Stimulated activated memory B cell treated with anti-CD40 and anti-IgM and Interleukin-4, amounts not matched to agents 10 μg/mL and 1 μg/mL and 100 μg/mL, for 72 hours (primary cell): ENCODE measurements around the gene AKNAD1.
"Not testable (repeated sequence)": the region's sequence is repeated elsewhere in the genome, so short reads cannot be mapped to it uniquely, and the experiment has no call there.

Experiments
- ATAC-seq: fragments of 150-1000 bp; cut with Tn5 transposase; 2 replicates; pipeline ENCODE4 v1.10.0; 2021
- H3K27ac Mint-ChIP-seq: one replicate; pipeline ENCODE4 v1.8.0; 2022; ENCODE audit warnings: mild to moderate bottlenecking, mixed read lengths
- H3K27me3 Mint-ChIP-seq: one replicate; pipeline ENCODE4 v1.8.0; 2022; ENCODE audit warnings: mixed read lengths
- H3K36me3 Mint-ChIP-seq: one replicate; pipeline ENCODE4 v1.8.0; 2022; ENCODE audit warnings: mixed read lengths
- H3K4me1 Mint-ChIP-seq: one replicate; pipeline ENCODE4 v1.8.0; 2022; ENCODE audit warnings: mixed read lengths
- H3K4me3 Mint-ChIP-seq: one replicate; pipeline ENCODE4 v1.8.0; 2022; ENCODE audit warnings: mild to moderate bottlenecking, moderate library complexity, mixed read lengths
- H3K9me3 Mint-ChIP-seq: one replicate; pipeline ENCODE4 v1.8.0; 2022; ENCODE audit warnings: mixed read lengths

AKNAD1 gene

GRCh38 chr1:108856994-108857393 is at the start of gene AKNAD1:
AKNAD1 (minus strand) TSS chr1:108857094; CDS start chr1:108852664, 4,430 bp downstream.
- Mint-ChIP-seq H3K27me3 (peaks cover 31% of the 10 kb centered on the region), H3K9me3 (no peaks in the 10 kb centered on the region), H3K36me3 (no peaks in the 10 kb centered on the region), H3K4me1 (peaks cover 7% of the 10 kb centered on the region), H3K27ac (no peak within 1 kb of the TSS), H3K4me3 (no peak within 1 kb of the TSS)
- ATAC-seq, result no peak

GRCh38 chr1:108901106-108901505 is 44.2 kb upstream of the AKNAD1 start:
- Mint-ChIP-seq H3K9me3 (no peaks in the 10 kb centered on the region), H3K27ac (no peak overlapping the region), H3K36me3 (no peaks in the 10 kb centered on the region), H3K4me1 (no peaks in the 10 kb centered on the region), H3K4me3 (no peak overlapping the region), H3K27me3 (no peaks in the 10 kb centered on the region)
- no peak for ATAC-seq

GRCh38 chr1:108897865-108898720 is 41.2 kb upstream of the AKNAD1 start:
- no peak for ATAC-seq
- H3K27ac Mint-ChIP-seq, result no peak overlapping the region

GRCh38 chr1:108896146-108897145 is 39.6 kb upstream of the AKNAD1 start:
- Mint-ChIP-seq H3K9me3 (no peaks in the 10 kb centered on the region), H3K27me3 (no peaks in the 10 kb centered on the region), H3K4me1 (no peaks in the 10 kb centered on the region), H3K27ac (no peak overlapping the region), H3K4me3 (no peak overlapping the region), H3K36me3 (no peaks in the 10 kb centered on the region)
- no peak for ATAC-seq

More at GRCh38 chr1:108897865-108898720, 41.2 kb upstream of the AKNAD1 start:
- Mint-ChIP-seq H3K4me3 (no peak overlapping the region), H3K4me1 (no peaks in the 10 kb centered on the region), H3K36me3 (no peaks in the 10 kb centered on the region), H3K9me3 (no peaks in the 10 kb centered on the region), H3K27me3 (no peaks in the 10 kb centered on the region)

- H3K27me3 Mint-ChIP-seq, result no peaks in the 10 kb centered on the region
- no peak overlapping the region for H3K4me3 Mint-ChIP-seq
- H3K4me1 Mint-ChIP-seq, result no peaks in the 10 kb centered on the region
- ATAC-seq, result no peak
- no peaks in the 10 kb centered on the region for H3K9me3 Mint-ChIP-seq
- H3K36me3 Mint-ChIP-seq, result no peaks in the 10 kb centered on the region
- no peak overlapping the region for H3K27ac Mint-ChIP-seq
Measured at GRCh38 chr1:108893141-108893530, 36.2 kb upstream of the AKNAD1 start.

- no peaks in the 10 kb centered on the region for H3K36me3 Mint-ChIP-seq
- H3K4me3 Mint-ChIP-seq, result no peak overlapping the region
- no peak for ATAC-seq
- no peaks in the 10 kb centered on the region for H3K9me3 Mint-ChIP-seq
- H3K27ac Mint-ChIP-seq, result no peak overlapping the region
- H3K27me3 Mint-ChIP-seq, result no peaks in the 10 kb centered on the region
- H3K4me1 Mint-ChIP-seq, result no peaks in the 10 kb centered on the region
Measured at GRCh38 chr1:108892356-108893140, 35.7 kb upstream of the AKNAD1 start.

- no peak for ATAC-seq
- H3K27me3 Mint-ChIP-seq, result no peaks in the 10 kb centered on the region
- H3K27ac Mint-ChIP-seq, result no peak overlapping the region
- H3K36me3 Mint-ChIP-seq, result no peaks in the 10 kb centered on the region
- H3K9me3 Mint-ChIP-seq, result no peaks in the 10 kb centered on the region
- no peak overlapping the region for H3K4me3 Mint-ChIP-seq
- H3K4me1 Mint-ChIP-seq, result no peaks in the 10 kb centered on the region
Measured at GRCh38 chr1:108889706-108890384, 33.0 kb upstream of the AKNAD1 start.

GRCh38 chr1:108889006-108889645 is 32.2 kb upstream of the AKNAD1 start:
- not testable (repeated sequence) for H3K4me3 Mint-ChIP-seq, H3K27me3 Mint-ChIP-seq, H3K36me3 Mint-ChIP-seq, ATAC-seq, H3K9me3 Mint-ChIP-seq, H3K27ac Mint-ChIP-seq, H3K4me1 Mint-ChIP-seq

GRCh38 chr1:108886292-108886691 is 29.4 kb upstream of the AKNAD1 start:
- Mint-ChIP-seq H3K27ac (no peak overlapping the region), H3K36me3 (no peaks in the 10 kb centered on the region), H3K4me1 (no peaks in the 10 kb centered on the region), H3K9me3 (no peaks in the 10 kb centered on the region), H3K4me3 (no peak overlapping the region), H3K27me3 (no peaks in the 10 kb centered on the region)
- ATAC-seq, result no peak

- no peak for ATAC-seq
- Mint-ChIP-seq H3K9me3 (no peaks in the 10 kb centered on the region), H3K27me3 (no peaks in the 10 kb centered on the region), H3K27ac (no peak overlapping the region), H3K36me3 (no peaks in the 10 kb centered on the region), H3K4me1 (no peaks in the 10 kb centered on the region), H3K4me3 (no peak overlapping the region)
Measured at GRCh38 chr1:108884968-108885367, 28.1 kb upstream of the AKNAD1 start.

GRCh38 chr1:108882837-108883236 is 25.9 kb upstream of the AKNAD1 start:
- no peak overlapping the region for H3K27ac Mint-ChIP-seq
- no peak for ATAC-seq
- H3K4me3 Mint-ChIP-seq, result no peak overlapping the region
- no peaks in the 10 kb centered on the region for H3K36me3 Mint-ChIP-seq
- H3K9me3 Mint-ChIP-seq, result no peaks in the 10 kb centered on the region
- H3K4me1 Mint-ChIP-seq, result peaks cover 4% of the 10 kb centered on the region
- H3K27me3 Mint-ChIP-seq, result no peaks in the 10 kb centered on the region

- Mint-ChIP-seq H3K4me3 (no peak overlapping the region), H3K27me3 (no peaks in the 10 kb centered on the region), H3K27ac (no peak overlapping the region), H3K36me3 (no peaks in the 10 kb centered on the region), H3K4me1 (peaks cover 11% of the 10 kb centered on the region), H3K9me3 (no peaks in the 10 kb centered on the region)
- no peak for ATAC-seq
Measured at GRCh38 chr1:108881369-108881768, 24.5 kb upstream of the AKNAD1 start.

GRCh38 chr1:108880850-108881249 is 24.0 kb upstream of the AKNAD1 start:
- no peaks in the 10 kb centered on the region for H3K36me3 Mint-ChIP-seq
- peaks cover 14% of the 10 kb centered on the region for H3K4me1 Mint-ChIP-seq
- no peaks in the 10 kb centered on the region for H3K9me3 Mint-ChIP-seq
- H3K4me3 Mint-ChIP-seq, result no peak overlapping the region
- no peak for ATAC-seq
- no peaks in the 10 kb centered on the region for H3K27me3 Mint-ChIP-seq
- no peak overlapping the region for H3K27ac Mint-ChIP-seq

- ATAC-seq, result no peak
- Mint-ChIP-seq H3K36me3 (no peaks in the 10 kb centered on the region), H3K4me1 (peaks cover 14% of the 10 kb centered on the region), H3K4me3 (no peak overlapping the region), H3K27ac (no peak overlapping the region), H3K27me3 (no peaks in the 10 kb centered on the region), H3K9me3 (no peaks in the 10 kb centered on the region)
Measured at GRCh38 chr1:108878678-108879077, 21.8 kb upstream of the AKNAD1 start.
